HG03045 (cell line): ENCODE results near the gene KLF2.

ENCODE experiments used
- ATAC-seq: cut with Tn5 transposase; IDR thresholded peaks from one replicate; pipeline ENCODE4 v1.9.1; 2021; ENCODE audit warnings: mild to moderate bottlenecking, moderate library complexity; ENCODE audit not compliant: unreplicated experiment

Gene KLF2

DNA sequence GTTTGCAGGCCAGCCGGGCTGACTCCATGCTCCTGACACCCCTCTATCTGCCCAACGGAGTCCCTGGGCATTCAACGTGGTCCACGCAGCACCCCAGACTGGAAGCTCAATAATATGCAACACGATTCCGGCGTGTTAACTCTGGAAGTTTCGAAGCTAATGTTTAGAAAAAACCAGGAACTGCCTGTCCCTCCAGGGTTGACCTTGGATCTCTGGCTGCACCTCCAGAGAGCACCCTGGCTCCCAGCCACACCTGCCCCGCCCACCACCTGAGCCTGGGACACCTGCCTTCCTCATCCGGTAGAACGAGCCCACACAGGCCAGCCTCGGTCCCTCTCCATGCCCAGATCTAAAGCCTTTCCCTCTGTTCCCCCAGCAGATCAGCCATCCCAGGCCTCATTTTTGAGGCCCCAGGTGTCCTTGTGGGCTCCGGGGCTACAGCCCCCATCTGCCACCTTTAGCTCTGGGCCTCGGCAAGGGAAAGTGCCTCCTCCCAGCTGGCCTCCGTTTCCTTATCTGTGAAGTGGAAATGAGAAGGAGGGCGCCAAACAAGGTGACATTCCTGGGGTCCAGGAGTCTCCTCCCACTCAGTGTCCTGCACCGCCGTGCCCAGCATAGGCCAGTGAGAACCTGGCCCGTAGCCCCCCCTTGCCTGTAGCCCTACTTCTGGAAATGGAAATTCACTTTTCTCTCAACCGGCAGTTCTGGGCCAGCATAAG lies 38.7 kb downstream of the KLF2 start:
- ATAC-seq, result no peak

DNA sequence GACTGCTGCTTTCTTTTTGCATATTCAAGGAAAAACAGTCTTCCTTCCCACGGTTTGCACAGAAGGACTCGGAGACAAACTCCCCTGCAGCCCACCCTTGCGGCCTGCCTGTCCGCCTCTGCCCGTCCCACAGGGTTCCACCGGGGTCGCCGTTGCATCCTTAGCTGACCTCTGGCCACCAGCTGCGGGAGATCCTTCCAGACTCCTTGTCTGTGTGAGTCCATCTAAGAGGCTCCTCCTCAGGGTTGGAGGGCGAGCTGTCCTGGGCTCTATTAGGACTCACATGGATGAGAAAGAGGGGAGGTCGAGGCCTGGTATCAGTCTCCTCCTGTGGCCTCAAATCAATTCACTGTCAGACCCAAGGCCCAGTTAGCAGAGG lies 39.2 kb downstream of the KLF2 start:
- ATAC-seq, result no peak

DNA sequence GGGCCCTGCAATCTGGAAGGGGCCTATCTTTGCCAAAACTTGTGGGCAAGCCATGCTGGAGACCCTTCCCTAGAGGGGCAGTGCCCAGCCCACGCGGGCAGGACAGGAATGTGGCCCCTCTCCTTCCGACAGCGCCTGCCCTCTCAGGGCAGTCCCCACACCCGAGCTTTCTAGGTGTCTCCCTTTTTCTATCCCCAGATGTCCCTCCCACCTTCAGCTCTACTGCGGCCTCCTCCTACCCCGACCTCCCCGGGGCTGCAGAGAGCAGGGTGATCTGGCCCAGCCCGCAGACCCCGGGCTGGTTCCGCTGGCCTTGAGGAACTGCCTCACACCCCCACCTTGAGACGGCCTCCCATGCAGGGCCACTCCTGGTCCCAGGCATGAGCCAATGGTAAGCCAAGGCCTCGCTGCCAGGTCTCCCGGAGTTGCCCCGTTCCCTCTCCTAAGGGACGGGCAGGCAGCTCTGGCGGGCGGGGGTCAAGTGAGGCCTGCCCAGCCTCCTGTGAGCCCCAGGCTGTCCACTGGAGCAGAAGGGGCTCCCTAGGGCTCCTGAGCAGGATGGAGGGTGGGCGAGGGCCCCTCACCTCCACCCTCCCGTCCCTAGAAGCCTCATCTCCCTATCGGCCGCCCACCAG lies 39.7 kb downstream of the KLF2 start:
- no peak for ATAC-seq

DNA sequence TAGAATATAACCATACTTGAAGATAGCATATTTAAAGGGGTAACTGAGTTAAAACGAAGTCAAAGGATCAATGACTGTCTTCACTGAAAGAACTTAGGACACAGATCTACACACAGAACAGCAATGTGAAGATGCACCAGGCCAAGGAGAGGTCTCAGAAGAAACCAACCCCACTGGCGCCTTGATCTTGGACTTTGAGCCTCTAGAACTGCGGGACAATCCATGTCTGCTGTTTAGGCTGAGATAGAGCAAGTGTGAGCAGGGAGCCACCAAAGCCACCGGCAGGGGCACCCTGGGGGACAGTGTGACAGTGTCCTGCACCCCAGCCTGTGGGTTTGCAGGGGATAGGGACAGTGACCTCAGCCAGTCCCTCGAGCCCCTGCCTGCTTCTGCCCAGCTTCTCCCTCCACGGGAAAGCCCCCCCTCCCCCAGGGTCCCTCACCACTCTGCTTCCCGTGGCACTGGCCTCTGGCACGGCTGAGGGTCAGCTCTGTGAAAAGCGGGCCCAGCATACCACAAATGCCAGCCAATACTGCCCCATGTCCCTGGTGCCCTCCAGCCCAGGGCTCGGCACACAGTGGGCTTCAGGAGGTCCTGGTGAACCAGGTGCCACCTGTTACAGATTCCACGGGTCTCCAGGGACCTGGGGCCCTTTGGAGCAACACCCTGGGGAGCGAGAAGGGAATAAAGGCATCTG lies 40.8 kb downstream of the KLF2 start:
- no peak for ATAC-seq

DNA sequence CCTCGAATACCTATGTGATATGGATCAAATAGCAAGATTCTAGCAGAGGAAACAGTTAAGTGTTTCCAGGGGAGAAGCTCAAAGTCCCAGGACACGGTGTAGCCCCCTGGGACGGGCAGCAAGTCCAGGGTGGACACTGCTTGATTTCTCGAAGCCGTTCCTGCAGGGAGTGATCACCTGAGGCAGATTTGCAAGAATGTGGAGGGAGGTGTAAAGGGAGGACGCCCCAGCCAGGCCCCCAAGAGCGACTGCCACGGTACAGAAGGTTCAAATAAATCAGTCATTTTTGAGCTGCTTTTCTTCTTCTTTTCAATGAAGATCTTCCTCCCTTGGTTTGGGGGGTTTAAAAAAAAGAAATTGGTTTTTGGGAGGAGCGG lies 41.4 kb downstream of the KLF2 start:
- ATAC-seq, result no peak

DNA sequence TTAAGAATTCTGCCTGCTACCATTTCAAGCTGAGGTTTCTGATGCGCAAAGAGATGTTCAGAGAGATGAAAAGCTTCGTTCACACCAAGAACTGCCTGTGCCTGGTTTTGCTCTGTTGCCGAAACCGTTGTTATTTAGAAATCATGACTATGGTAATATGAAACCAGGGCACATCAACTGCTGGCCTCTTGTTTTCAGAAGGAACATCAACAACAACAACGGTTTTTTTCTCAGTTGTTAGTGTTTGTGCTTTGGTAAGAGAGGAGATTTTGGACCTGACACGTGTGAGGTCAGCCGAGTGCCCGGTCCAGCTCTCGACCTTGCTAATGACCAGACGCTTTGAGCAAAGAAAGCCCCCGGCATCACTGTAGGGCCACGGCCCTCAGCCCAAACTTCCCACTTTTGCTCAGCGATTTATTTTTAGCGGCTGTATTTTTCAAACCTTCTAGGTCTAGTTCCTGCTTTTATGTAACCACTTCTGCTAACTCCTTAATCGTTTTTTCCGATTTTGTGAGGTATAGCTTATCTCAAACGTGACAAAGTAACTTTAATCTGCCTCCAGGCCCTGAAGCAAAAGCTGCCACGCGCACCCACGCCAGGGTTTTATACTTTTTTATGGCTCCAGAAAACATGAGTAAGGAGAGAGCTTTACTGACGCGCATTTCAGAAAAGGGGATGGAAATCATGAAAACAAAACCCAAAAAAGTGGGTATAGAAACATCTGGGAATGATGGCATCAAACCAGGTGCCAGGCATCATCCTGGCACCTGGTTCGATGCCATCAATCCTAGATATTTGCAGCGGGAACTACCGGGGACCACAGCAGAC lies 42.0 kb downstream of the KLF2 start:
- ATAC-seq, result no peak

DNA sequence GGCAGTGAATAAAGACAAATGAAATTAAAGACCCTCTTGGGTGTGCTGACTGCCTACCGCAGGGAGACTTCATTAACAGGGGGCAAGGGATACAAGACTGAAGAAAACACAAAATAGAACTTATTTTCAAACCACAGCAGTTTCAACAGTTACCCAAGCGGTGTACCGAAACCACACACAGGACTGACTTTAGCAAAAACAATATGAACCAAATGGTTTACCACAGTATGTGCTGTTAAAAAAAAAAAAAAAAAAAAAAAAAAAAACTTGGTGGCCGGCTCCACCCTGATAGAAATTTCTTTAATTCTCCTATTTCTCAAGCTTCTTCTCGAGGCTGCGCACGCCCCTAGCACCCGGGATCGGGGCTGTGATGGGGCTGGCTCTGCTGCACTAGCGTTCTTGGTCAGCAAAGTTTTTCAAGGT lies 42.6 kb downstream of the KLF2 start:
- ATAC-seq, result peak; percentile 32

DNA sequence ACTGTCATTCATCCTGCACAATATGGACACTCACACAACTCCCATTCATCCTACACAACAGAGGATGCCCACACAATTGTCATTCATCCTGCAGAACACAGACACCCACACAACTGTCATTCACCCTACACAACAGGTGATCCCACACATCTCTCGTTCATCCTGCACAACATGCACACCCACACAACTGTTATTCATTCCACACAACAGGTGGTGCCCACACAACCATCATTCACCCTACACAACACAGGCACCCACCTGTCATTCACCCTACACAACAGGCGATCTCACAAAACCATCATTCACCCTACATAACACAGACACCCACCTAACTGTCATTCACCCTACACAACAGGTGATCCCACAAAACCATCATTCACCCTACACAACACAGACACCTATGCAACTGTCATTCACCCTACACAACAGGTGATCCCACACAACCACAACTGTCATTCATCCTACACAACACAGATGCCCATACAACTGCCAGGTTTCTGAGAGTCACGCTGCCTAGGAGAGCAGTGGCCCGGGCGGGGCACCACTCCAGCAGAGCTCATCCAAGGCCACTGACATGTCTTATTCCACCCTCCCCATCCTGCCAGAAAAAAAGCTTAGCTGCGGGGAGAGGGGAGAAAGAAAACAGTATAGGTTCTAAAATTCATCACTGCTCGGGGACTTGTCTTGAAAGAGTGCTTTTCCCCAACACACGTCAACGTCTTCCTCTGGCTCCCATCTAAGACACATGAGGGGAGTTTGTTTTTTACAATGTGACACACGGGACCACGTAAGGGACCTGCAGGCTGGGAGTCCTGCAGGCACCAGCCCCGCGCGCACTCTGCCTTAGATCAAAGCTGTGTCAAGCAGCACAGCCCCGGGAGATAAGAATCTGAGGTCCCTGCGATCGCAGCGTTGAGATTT lies 44.0 kb downstream of the KLF2 start:
- no peak for ATAC-seq

DNA sequence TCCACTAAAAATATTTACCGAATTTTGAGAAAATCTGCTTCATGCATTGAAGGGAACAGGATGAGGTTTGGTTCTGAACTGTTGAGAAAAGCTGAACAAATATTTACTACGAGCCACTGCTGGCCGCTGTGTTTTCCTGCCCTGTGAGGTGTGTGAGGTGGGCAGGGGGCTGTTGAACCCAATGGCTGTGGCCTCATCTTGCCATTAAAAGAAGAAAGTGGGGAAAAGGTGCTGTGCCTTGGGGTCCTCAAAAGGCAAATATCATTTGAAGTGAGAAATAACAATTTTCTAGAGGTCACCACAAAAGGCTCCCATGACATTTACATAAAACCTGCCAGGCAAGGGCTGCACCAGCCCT lies 44.7 kb downstream of the KLF2 start:
- no peak for ATAC-seq

DNA sequence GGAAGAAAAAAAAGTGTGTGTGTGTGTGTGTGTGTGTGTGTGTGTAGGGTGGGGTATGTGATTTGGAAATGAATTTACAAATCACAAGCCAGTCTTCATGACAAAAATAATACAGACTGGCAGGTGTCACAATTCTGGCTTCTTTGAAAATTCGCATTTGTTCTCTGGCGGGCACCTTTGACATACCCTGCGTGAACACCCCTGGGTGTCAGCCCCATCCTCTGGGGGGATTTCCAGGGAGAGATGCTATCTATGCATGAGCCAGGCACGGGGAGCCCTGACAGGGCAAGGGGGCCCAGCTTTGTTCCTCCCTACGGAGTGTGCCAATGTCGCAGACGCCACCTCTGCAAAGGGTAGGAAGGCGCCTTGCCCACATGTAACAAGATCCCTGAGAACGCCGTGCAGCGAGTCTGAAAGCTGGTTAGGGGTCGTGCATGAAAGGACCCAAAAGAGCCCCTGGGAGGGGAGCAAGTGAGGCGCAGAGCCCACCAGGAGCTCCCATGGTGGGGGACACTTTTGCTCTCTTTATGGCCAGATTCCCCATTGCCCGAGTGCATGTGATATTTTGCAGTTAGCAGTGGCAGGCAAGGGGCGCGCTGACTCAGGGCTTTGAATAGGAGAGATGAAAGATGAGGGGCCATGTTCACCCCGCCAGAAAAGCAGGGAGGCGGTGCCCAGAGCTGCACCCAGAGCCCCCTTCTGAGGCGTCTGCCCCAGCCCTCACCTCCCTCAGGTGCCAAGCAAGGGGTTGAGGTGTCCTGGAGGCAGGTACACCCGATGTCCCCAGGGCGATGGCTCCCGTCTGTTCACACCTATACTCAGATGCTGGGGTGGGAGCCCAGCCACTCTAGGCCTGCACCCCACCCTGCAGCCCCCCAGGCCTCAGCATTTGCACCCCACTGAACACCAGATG lies 45.3 kb downstream of the KLF2 start:
- no peak for ATAC-seq

DNA sequence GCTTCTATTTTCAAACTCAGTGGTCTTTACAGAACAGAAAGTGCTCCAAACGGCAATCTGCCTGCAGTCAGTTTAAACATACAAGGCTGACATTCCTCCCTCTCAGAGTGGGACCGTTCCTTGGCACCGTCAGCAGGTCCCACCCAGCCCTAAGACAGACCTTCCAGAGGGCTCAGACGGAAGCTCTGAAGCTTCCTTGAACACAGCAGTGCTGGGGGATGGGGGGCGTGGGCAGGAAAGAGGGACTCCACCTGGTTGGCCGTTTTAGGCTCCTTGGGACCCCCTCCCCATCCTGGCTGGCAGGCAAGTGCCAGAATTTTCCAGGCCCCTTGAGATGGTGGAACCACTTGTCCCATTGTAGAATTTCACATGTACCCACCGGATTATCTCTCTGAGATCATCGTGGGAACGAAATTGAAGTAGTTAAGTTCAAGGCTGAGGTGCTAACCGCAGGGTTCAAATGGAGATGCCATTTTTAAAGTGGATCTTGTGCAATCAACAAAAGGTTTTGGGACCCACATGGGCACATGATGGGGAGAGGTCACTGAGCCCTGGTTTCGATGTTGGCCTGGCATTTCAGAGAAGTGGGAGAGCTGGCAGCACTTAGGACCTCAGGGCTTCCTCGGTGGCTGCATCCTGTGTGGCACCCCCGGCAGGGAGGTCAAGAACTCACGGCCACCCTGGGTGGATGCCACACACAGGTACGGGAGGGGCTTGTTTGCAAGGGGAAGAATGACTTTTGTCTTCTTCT lies 46.2 kb downstream of the KLF2 start:
- ATAC-seq, result no peak

DNA sequence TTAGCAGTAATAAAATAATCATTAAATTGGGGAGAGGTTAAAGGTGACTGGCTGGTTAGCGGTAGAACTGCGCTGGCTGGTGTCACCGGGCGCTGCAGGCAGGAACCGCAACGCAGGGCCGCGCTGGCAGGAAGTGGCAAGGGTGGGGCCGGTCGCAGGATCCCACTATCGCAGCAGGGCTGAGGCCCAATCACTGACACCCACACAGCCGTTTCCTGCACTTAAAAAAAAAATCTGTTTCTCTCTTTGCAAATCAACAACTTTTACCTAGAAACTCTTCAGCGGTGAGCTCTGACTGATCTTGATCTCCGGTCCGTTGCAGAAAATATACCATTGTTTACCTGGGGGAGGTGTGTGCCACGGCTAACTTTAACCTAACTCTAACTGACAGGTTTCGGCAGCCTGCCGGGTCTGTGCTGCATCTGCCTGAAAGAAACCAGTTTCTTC lies 46.9 kb downstream of the KLF2 start:
- ATAC-seq, result peak; percentile 62

DNA sequence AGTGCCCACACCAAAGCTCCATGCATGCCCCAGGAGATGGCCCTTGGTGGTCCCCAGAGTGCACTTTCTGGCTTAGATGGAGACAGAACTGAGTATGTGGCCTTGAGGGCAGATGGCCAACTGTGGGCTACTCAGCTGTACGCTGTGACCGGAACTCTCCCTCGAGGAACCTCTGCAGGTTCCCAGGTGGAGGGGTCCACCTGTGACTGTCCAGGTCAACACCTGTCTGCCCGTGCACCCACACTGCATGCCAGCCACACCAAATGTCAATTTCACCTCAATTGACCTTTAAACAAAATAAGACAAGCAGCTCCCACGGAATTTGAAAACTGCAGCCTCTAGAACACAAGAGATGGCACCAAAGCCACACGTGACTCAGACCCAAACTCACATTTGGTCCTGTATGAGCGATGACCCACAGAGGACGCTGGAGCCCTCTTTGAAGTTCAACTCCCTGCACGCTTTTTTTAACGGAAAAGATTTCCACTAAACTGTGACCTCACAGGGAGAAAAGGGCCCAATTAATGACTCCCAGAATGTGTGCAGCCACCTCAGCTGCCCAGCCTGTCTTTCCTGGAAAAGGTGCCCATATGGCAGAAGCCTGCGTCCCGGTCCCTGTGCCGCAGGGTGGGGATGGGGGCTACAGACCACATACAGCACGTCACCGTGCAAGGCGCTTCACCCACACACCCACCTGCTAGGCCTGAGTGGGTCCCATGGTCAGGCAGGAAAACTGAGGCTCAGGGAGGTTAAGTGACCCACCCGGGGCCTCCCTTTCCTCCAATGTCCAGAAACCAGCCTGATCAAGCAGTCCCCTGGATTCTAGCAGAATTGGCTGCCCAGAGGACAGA lies 47.7 kb downstream of the KLF2 start:
- peak; percentile 1 for ATAC-seq

DNA sequence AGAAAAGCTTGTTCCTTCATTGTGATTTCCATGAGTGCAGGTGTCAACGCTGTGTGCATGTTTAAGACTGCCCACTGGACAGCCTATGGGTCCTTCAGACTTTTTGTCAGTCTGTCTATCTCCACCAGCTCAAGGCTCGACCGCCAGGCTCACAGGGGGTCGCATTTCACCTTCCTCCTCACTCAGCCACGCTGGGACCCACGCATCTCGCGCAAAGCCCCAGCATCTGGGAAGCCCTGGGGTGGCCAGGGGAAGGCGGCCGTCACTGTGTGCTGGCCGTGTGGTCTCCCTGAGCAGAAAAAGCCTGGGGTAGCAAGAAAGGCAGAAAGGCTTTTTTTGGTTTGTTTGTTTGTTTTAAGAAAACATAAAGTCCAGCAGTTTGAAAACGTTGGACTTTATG lies 48.5 kb downstream of the KLF2 start:
- no peak for ATAC-seq

DNA sequence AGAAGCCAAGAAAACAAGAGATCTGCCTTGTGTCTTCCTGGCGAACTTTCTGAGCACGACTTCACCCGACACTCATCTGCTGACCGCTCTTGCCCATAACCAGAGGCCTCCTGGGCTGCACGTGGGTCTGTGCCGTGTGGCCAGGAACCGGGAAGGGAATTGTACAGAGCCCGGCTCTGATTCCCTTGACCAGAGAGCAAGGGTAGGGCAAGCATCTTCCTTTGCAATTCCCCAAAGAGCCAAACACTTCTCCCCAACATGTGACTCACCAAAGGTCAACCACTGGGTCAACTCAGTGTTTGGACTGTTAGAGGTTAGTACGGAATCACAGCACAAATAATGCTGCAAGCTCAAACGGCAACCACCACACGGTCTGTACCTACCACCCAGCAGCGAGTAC lies 48.9 kb downstream of the KLF2 start:
- ATAC-seq, result no peak

DNA sequence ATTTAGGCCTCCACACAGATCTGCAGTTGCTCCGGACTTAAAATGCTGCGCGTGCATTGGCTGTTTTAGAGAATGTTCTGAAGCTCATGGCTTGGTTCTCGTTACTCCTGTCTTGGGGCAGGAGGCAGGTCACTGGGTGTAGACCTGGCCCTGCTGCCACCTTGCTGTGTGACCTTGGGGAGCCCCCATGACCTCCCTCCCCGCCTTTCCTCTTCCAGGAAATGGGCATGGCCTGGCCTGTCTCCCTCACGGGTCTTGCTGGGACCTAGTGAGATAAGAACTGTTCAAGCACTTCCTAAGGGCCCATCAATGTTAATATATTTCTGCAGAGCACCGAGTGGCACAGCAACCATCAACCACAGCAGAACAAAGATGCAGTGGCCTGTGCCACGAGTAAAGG lies 49.4 kb downstream of the KLF2 start:
- no peak for ATAC-seq

DNA sequence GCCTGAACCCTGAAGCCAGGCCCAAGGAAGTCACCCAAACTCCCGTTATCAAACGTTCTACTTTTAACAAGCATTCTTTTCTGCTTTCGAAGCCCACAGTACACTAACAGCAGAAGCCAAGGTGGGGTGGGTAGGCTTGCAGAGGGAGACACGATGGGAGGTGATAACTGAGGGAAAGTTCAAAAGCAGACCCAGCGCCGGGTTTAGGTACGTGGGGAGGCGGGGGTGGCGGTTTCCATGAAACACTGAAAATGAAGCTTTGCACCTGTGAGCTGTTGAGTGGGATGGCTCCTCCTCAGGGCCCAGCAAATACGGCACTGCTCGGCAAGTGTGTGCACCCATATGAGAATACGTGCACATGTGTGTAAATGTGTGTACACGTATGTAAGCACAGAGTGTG lies 49.8 kb downstream of the KLF2 start:
- ATAC-seq, result no peak
